ENCODE results near the gene GALK2.

Gene GALK2

DNA sequence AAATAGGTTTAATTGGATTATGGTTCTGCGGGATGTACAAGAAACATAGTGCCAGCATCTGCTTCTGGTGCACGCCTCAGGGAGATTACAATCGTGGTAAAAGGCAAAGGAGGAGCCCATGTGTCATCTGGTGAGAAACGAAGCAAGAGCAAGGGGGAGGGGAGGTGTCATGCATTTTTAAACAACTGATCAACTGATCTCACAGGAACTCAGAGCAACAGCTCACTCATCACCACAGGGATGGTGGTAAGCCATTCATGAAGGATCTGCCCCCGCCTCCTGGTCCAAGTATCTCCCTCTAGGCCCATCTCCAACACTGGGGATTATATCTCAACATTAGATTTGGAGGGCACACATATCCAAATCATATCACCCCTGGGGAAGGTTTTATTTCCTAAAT is 210.9 kb downstream of the GALK2 start:
- H3K4me1 ChIP-seq (ENCODE audit: control insufficient read depth, insufficient read depth, low read length), result peaks cover 22% of the 10 kb centered on the region
- no peak overlapping the region for H3K4me3 ChIP-seq (ENCODE audit: low read depth, low read length)
- H3K36me3 ChIP-seq (ENCODE audit: control insufficient read depth, insufficient read depth, low read length), result no peaks in the 10 kb centered on the region
- H3K27me3 ChIP-seq (ENCODE audit: control insufficient read depth, insufficient read depth, low read length), result no peaks in the 10 kb centered on the region
- H3K9ac ChIP-seq (ENCODE audit: low read depth, low read length), result no peak overlapping the region
- no peaks in the 10 kb centered on the region for H3K9me3 ChIP-seq (ENCODE audit: control insufficient read depth, insufficient read depth, low read length)
